Panc1 (cell line): ENCODE data around the gene HNF4A. TPM values are rescaled to one million over a fixed set of nuclear protein-coding genes. Genes with fewer than 3 reads are reported as not detected.

Source experiments
- ATAC-seq: fragments of 200-7000 bp; cut with Tn5 transposase; 2 replicates; pipeline ENCODE4 v1.9.1; 2020; ENCODE audit warnings: mild to moderate bottlenecking, moderate library complexity
- BruUV-seq: library from RNA; stranded (reverse); fragments of 400-500 nt; replicated peaks from 2 replicates; lab custom pipeline; 2021; lab: Mats Ljungman, UMichigan
- CTCF ChIA-PET: fragments of 300-600 bp; sonication (Branson Sonifier 250); formaldehyde crosslinking; loops from one replicate; lab custom pipeline; 2022; ENCODE audit warnings: antibody characterized with exemption; lab: Charles Lee
- POLR2A ChIA-PET: fragments of 300-600 bp; sonication (Branson Sonifier 250); formaldehyde crosslinking; loops from one replicate; lab custom pipeline; 2022; ENCODE audit warnings: antibody characterized with exemption; lab: Charles Lee
- DNase-seq: peaks from one replicate; pipeline ENCODE4 v3.0.0-alpha.2; 2010; ENCODE audit warnings: low read depth, low spot score
- H3K27ac ChIP-seq: 2 replicates; pipeline ENCODE4 v1.5.1; 2011; ENCODE audit warnings: mild to moderate bottlenecking, low read length, inconsistent platforms
- H3K27me3 ChIP-seq: fragments of 200-500 bp; sonication (Bioruptor generic); 2 replicates; pipeline ENCODE4 v1.6.0; 2014; ENCODE audit warnings: low read length, inconsistent platforms; ENCODE audit not compliant: control insufficient read depth, insufficient read depth
- H3K36me3 ChIP-seq: fragments of 200-500 bp; sonication (Bioruptor generic); 2 replicates; pipeline ENCODE4 v1.5.1; 2014; ENCODE audit warnings: inconsistent platforms, mild to moderate bottlenecking, low read length, moderate library complexity; ENCODE audit not compliant: control insufficient read depth, insufficient read depth
- H3K4me1 ChIP-seq: 2 replicates; pipeline ENCODE4 v1.5.1; 2011; ENCODE audit warnings: inconsistent platforms, mild to moderate bottlenecking, low read length, moderate library complexity; ENCODE audit not compliant: control insufficient read depth, insufficient read depth
- H3K4me3 ChIP-seq, 2 experiments: 2 replicates each; pipeline ENCODE4 v1.5.1; 2011 to 2012; ENCODE audit warnings: low read depth in 2 of 2, low read length in 2 of 2, mild to moderate bottlenecking in 2 of 2, inconsistent platforms in 1 of 2, moderate library complexity in 1 of 2
- H3K9me3 ChIP-seq: fragments of 200-500 bp; sonication (Bioruptor generic); 2 replicates; pipeline ENCODE4 v1.5.1; 2014; ENCODE audit warnings: low read depth, mild to moderate bottlenecking, inconsistent platforms, low read length, moderate library complexity; ENCODE audit not compliant: control insufficient read depth, insufficient read depth
- CTCF ChIP-seq: fragments of 450-650 bp; IDR thresholded peaks from 2 replicates; pipeline ENCODE4 v1.5.1; 2017; ENCODE audit warnings: mild to moderate bottlenecking
- POLR2AphosphoS5 ChIP-seq: IDR thresholded peaks from 2 replicates; pipeline ENCODE4 v1.6.1; 2012; ENCODE audit warnings: mild to moderate bottlenecking, low read depth, low read length, moderate library complexity
- REST ChIP-seq, 2 experiments: IDR thresholded peaks; 2 replicates each; pipeline ENCODE4 v1.6.1; 2011 to 2012; ENCODE audit warnings: low read depth in 2 of 2, control low read depth in 1 of 2, low read length in 1 of 2, mild to moderate bottlenecking in 1 of 2, moderate library complexity in 1 of 2; ENCODE audit not compliant: insufficient read depth in 1 of 2
- SIN3A ChIP-seq: IDR thresholded peaks from 2 replicates; pipeline ENCODE4 v1.6.1; 2012; ENCODE audit warnings: low read depth, mild to moderate bottlenecking, low read length, moderate library complexity, borderline replicate concordance; ENCODE audit not compliant: insufficient read depth
- TCF7L2 ChIP-seq: IDR thresholded peaks from 2 replicates; pipeline ENCODE4 v1.6.1; 2011; ENCODE audit warnings: mild to moderate bottlenecking, low read depth, low read length, inconsistent platforms
- in situ Hi-C: cut with HindIII; loops from 2 replicates; pipeline ENCODE4 v1.10.0; 2016; ENCODE audit warnings: low sequenced_read_pairs, low pct_unique_long_range_greater_than_20kb
- intact Hi-C: fragments of 100-400 bp; cut with micrococcal nuclease; formaldehyde crosslinking; loops from one replicate; pipeline ENCODE4 v1.10.0; 2022; ENCODE audit not compliant: unreplicated experiment
- total RNA-seq: library from RNA; stranded (reverse); gene quantifications from one replicate; pipeline ENCODE4 v1.2.1, GENCODE V29; 2021; ENCODE audit not compliant: unreplicated experiment

The HNF4A gene
- total RNA-seq, 1 experiment from 2014 or later, result 0.28 TPM

GRCh38 chr20:44450903-44451450 is 95.5 kb downstream of the HNF4A start:
- Histone ChIP-seq H3K27me3 (no peaks in the 10 kb centered on the region), H3K4me1 (no peaks in the 10 kb centered on the region), H3K9me3 (no peaks in the 10 kb centered on the region), H3K36me3 (no peaks in the 10 kb centered on the region), H3K4me3 (no peak overlapping the region), H3K27ac (no peak overlapping the region)
- intact Hi-C loops, result no loop called here
- no TSS peak for BruUV-seq
- DNase-seq (no peak), ATAC-seq (no peak)
- ChIA-PET POLR2A (no interaction called here), CTCF (no interaction called here)
- in situ Hi-C loops, result no loop called here
- TF ChIP-seq TCF7L2 (no peak), SIN3A (no peak), REST (IDR thresholded peaks at IDR 0.05; ENCODE audit: insufficient read depth in 1 of 2, low read depth in 2 of 2, low read length in 1 of 2) (no peak), CTCF (no peak), POLR2AphosphoS5 (no peak)

DNA sequence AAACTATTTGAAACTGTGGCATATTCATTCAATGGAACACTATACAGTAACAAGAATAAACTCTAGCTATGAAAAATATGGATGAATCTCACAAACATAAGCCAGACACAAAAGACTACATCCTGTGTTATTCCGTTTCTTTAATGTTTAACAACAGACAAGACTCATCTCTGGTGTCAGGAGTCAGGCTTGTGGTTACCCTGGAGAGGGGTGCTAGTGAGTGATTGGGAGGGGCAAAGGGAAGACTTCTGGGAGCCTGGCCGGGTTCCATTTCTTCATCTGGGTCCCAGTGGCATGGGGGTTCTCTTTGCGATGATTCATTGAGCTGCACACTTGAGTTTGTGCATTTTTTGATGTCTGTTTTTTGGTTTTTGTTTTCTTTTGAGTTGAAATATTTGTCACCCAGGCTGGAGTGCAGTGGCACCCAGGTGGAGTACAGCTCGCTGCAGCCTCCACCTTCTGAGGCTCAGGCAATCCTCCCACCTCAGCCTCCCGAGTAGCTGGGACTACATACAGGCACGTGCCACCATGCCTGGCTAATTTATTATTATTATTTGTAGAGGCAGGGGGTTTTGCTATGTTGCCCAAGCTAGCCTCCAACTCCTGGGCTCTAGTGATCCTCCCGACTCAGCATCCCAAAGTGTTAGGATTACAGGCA is 98.9 kb downstream of the HNF4A start:
- H3K4me1 ChIP-seq, result no peaks in the 10 kb centered on the region
- ATAC-seq, result no peak
- no peaks in the 10 kb centered on the region for H3K27me3 ChIP-seq
- no peak overlapping the region for H3K27ac ChIP-seq
- no TSS peak for BruUV-seq
- ChIA-PET CTCF (no interaction called here), POLR2A (no interaction called here)
- in situ Hi-C loops (no loop called here), intact Hi-C loops (no loop called here)
- no peak overlapping the region for H3K4me3 ChIP-seq
- no peaks in the 10 kb centered on the region for H3K9me3 ChIP-seq
- H3K36me3 ChIP-seq, result no peaks in the 10 kb centered on the region
- no peak for DNase-seq
- TF ChIP-seq POLR2AphosphoS5 (no peak), SIN3A (no peak), CTCF (no peak), REST (IDR thresholded peaks at IDR 0.05; ENCODE audit: insufficient read depth in 1 of 2, low read depth in 2 of 2, low read length in 1 of 2) (no peak), TCF7L2 (no peak)
